ENCODE measurements around the gene PPP1R12A. TPM values are rescaled to one million over a fixed set of nuclear protein-coding genes. Genes with fewer than 3 reads are reported as not detected.

Gene PPP1R12A
- total and polyA plus RNA-seq, 9 of the 15 experiments (the other 6 are each of a cell fraction or from before 2014, with no cell fraction given): 26.4 to 119 (median 53.3) TPM

- TF ChIP-seq TGIF2 (CRISPR knock-in tag; IDR thresholded peaks at IDR 0.05) (no peak), ZKSCAN1 (IDR thresholded peaks at IDR 0.05; ENCODE audit: low read depth, low read length) (no peak), FOXA3 (CRISPR knock-in tag; conservative IDR thresholded peaks at IDR 0.05 in 1 of 2, IDR thresholded peaks at IDR 0.05 in 1 of 2) (0 out of 4 replicates have a peak, but pooled peaks of 1 of the 2 experiments have one; percentile 11), ZNF280B (CRISPR knock-in tag; IDR thresholded peaks at IDR 0.05) (no peak), KDM4B (IDR thresholded peaks at IDR 0.05; ENCODE audit: borderline replicate concordance in 2 of 2, low read depth in 1 of 2) (no peak), ZNF77 (CRISPR knock-in tag; IDR thresholded peaks at IDR 0.05) (no peak), FOXK2 (conservative IDR thresholded peaks at IDR 0.05 in 1 of 2, IDR thresholded peaks at IDR 0.05 in 1 of 2; ENCODE audit: low read depth in 2 of 2) (peak; percentile 26 to 37; a peak in 1 of 4 replicates), SAFB2 (IDR thresholded peaks at IDR 0.05; ENCODE audit: borderline replicate concordance, low read depth, low read length, severe bottlenecking) (no peak), EZH2 (IDR thresholded peaks at IDR 0.05; ENCODE audit: borderline replicate concordance, low read depth, low read length) (no peak), FOXK1 (CRISPR knock-in tag; IDR thresholded peaks at IDR 0.05; ENCODE audit: borderline replicate concordance) (no peak), ESRRB (CRISPR knock-in tag; IDR thresholded peaks at IDR 0.05; ENCODE audit: borderline replicate concordance) (no peak), NFRKB (IDR thresholded peaks at IDR 0.05; ENCODE audit: low read depth) (0 out of 2 replicates have a peak, but pooled peaks have one; percentile 5), ZNF408 (CRISPR knock-in tag; IDR thresholded peaks at IDR 0.05; ENCODE audit: low read depth) (no peak), GATAD2B (IDR thresholded peaks at IDR 0.05; ENCODE audit: borderline replicate concordance) (0 out of 2 replicates have a peak, but pooled peaks have one; percentile 28), CEBPZ (IDR thresholded peaks at IDR 0.05; ENCODE audit: borderline replicate concordance, low read depth, low read length) (no peak), DNMT1 (IDR thresholded peaks at IDR 0.05) (no peak), MBD1 (CRISPR knock-in tag; IDR thresholded peaks at IDR 0.05) (no peak)
These were observed 1.9 kb downstream of the PPP1R12A start (continued) for GRCh38 chr12:79933043-79933442.

All from K562 (cell line).